Mammary epithelial cell (primary cell): Measurements from ENCODE around the gene WDR64.

Experiments
- EZH2 ChIP-seq: IDR thresholded peaks from 2 replicates; pipeline ENCODE4 v1.6.1; 2012; ENCODE audit warnings: low read length, inconsistent platforms, borderline replicate concordance
- TF ChIP-seq, protein P1 (sequence below), 2 donors: IDR thresholded peaks in 1 of 2; conservative IDR thresholded peaks in 1 of 2; 2 replicates each; pipeline ENCODE4 v1.5.1; 2011 to 2012; ENCODE audit warnings: inconsistent platforms in 2 of 2, low read length in 2 of 2, mild to moderate bottlenecking in 2 of 2, control low read depth in 1 of 2, low read depth in 1 of 2; ENCODE audit not compliant: insufficient read depth in 1 of 2; ENCODE audit errors: extremely low read depth in 1 of 2

DNA sequence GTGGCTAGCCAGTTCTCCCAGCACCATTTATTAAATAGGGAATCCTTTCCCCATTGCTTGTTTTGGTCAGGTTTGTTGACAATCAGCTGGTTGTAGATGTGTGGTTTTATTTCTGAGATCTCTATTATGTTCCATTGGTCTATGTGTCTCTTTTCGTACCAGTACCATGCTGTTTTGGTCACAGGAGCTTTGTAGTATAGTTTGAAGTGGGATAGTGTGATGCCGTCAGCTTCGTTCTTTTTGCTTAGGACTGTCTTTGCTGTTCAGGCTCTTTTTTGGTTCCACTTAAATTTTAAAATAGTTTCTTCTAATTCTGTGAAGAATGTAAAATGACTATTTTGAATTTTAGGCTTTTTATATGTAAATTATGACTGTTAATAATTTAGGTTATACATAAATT is 68.9 kb downstream of the WDR64 start:
- TF ChIP-seq, protein P1, sequence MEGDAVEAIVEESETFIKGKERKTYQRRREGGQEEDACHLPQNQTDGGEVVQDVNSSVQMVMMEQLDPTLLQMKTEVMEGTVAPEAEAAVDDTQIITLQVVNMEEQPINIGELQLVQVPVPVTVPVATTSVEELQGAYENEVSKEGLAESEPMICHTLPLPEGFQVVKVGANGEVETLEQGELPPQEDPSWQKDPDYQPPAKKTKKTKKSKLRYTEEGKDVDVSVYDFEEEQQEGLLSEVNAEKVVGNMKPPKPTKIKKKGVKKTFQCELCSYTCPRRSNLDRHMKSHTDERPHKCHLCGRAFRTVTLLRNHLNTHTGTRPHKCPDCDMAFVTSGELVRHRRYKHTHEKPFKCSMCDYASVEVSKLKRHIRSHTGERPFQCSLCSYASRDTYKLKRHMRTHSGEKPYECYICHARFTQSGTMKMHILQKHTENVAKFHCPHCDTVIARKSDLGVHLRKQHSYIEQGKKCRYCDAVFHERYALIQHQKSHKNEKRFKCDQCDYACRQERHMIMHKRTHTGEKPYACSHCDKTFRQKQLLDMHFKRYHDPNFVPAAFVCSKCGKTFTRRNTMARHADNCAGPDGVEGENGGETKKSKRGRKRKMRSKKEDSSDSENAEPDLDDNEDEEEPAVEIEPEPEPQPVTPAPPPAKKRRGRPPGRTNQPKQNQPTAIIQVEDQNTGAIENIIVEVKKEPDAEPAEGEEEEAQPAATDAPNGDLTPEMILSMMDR (conservative IDR thresholded peaks at IDR 0.05 in 1 of 2, IDR thresholded peaks at IDR 0.05 in 1 of 2; ENCODE audit: extremely low read depth in 1 of 2, insufficient read depth in 1 of 2, low read depth in 1 of 2, low read length in 2 of 2), result no peak
- TF ChIP-seq EZH2, result no peak
